IMR-90 (cell line): ENCODE measurements around the gene NKX6-1. TPM values are rescaled to one million over a fixed set of nuclear protein-coding genes. Genes with fewer than 3 reads are reported as not detected.

Experiments used
- ATAC-seq: fragments of 200-7000 bp; cut with Tn5 transposase; 2 replicates; pipeline ENCODE4 v1.9.1; 2020; ENCODE audit warnings: low read depth, mild to moderate bottlenecking, moderate library complexity
- BruUV-seq: library from RNA; stranded (reverse); fragments of 400-500 nt; replicated peaks from 2 replicates; lab custom pipeline; 2021; lab: Mats Ljungman, UMichigan
- CTCF ChIA-PET: fragments of 300-600 bp; formaldehyde crosslinking; extraction: SDS; loops from one replicate; lab custom pipeline; 2021; ENCODE audit warnings: antibody characterized with exemption; lab: Yijun Ruan, JAX
- POLR2A ChIA-PET: fragments of 300-600 bp; sonication (Branson Sonifier 250); formaldehyde crosslinking; loops from one replicate; lab custom pipeline; 2022; ENCODE audit warnings: antibody characterized with exemption; ENCODE audit not compliant: unreplicated experiment; lab: Charles Lee
- DNase-seq: peaks from one replicate; pipeline ENCODE4 v3.0.0; 2013
- H2AFZ ChIP-seq: replicated peaks from 2 replicates; pipeline ENCODE3; 2013; ENCODE audit warnings: low read length, mild to moderate bottlenecking; ENCODE audit not compliant: poor library complexity
- H2AK5ac ChIP-seq: 2 replicates; pipeline ENCODE4 v1.6.1; 2013; ENCODE audit warnings: low read depth, low read length, inconsistent platforms
- H2AK9ac ChIP-seq: replicated peaks from 2 replicates; pipeline ENCODE3; 2013; ENCODE audit warnings: mild to moderate bottlenecking, low read depth, low read length, moderate library complexity; ENCODE audit not compliant: poor library complexity
- H2BK120ac ChIP-seq: 2 replicates; pipeline ENCODE4 v1.6.1; 2013; ENCODE audit warnings: low read depth, low read length, inconsistent platforms
- H2BK15ac ChIP-seq: 3 replicates; pipeline ENCODE4 v1.6.1; 2013; ENCODE audit warnings: low read depth, low read length, inconsistent platforms
- H2BK20ac ChIP-seq: 2 replicates; pipeline ENCODE4 v1.6.1; 2013; ENCODE audit warnings: low read depth, mild to moderate bottlenecking, inconsistent platforms, low read length, moderate library complexity
- H2BK5ac ChIP-seq: 2 replicates; pipeline ENCODE4 v1.6.1; 2013; ENCODE audit warnings: mild to moderate bottlenecking, low read depth, low read length, inconsistent platforms; ENCODE audit not compliant: poor library complexity, severe bottlenecking
- H3K14ac ChIP-seq: replicated peaks from 2 replicates; pipeline ENCODE4 v1.6.1; 2013; ENCODE audit warnings: low read depth, low read length, inconsistent platforms
- H3K18ac ChIP-seq: 2 replicates; pipeline ENCODE4 v1.6.1; 2013; ENCODE audit warnings: low read depth, low read length, control low read depth
- H3K23ac ChIP-seq: 2 replicates; pipeline ENCODE4 v1.6.1; 2013; ENCODE audit warnings: low read depth, low read length, inconsistent platforms
- H3K27ac ChIP-seq: 2 replicates; pipeline ENCODE4 v1.5.1; 2013; ENCODE audit warnings: mild to moderate bottlenecking, control low read depth, low read length; ENCODE audit not compliant: insufficient read depth
- H3K27me3 ChIP-seq: 2 replicates; pipeline ENCODE4 v1.6.1; 2013; ENCODE audit warnings: low read length; ENCODE audit not compliant: control insufficient read depth, insufficient read depth
- H3K36me3 ChIP-seq: 2 replicates; pipeline ENCODE4 v1.6.1; 2013; ENCODE audit warnings: low read length, mixed read lengths; ENCODE audit not compliant: control insufficient read depth, insufficient read depth
- H3K4ac ChIP-seq: 2 replicates; pipeline ENCODE4 v1.6.1; 2013; ENCODE audit warnings: low read depth, low read length, inconsistent platforms
- H3K4me1 ChIP-seq: 2 replicates; pipeline ENCODE4 v1.6.1; 2013; ENCODE audit warnings: low read length, mixed read lengths; ENCODE audit not compliant: control insufficient read depth, insufficient read depth
- H3K4me2 ChIP-seq: 2 replicates; pipeline ENCODE4 v1.6.1; 2013; ENCODE audit warnings: low read depth, mild to moderate bottlenecking, control low read depth, low read length, moderate library complexity
- H3K4me3 ChIP-seq: 2 replicates; pipeline ENCODE4 v1.5.1; 2013; ENCODE audit warnings: low read depth, mild to moderate bottlenecking, control low read depth, low read length, moderate library complexity; ENCODE audit not compliant: insufficient read depth
- H3K56ac ChIP-seq: 2 replicates; pipeline ENCODE4 v1.6.1; 2013; ENCODE audit warnings: low read length, inconsistent platforms; ENCODE audit not compliant: insufficient read depth; ENCODE audit errors: extremely low read depth
- H3K79me1 ChIP-seq, 2 experiments: 2 replicates each; pipeline ENCODE4 v1.6.1; 2013; ENCODE audit warnings: low read length in 2 of 2, inconsistent platforms in 1 of 2, low read depth in 1 of 2
- H3K9ac ChIP-seq: 2 replicates; pipeline ENCODE4 v1.6.1; 2013; ENCODE audit warnings: low read depth, low read length, control low read depth
- H3K9me1 ChIP-seq: 2 replicates; pipeline ENCODE4 v1.6.1; 2013; ENCODE audit warnings: low read length, inconsistent platforms; ENCODE audit not compliant: insufficient read depth
- H3K9me3 ChIP-seq: 2 replicates; pipeline ENCODE4 v1.6.1; 2013; ENCODE audit warnings: low read length; ENCODE audit not compliant: control insufficient read depth, insufficient read depth
- H4K20me1 ChIP-seq: 2 replicates; pipeline ENCODE4 v1.6.1; 2013; ENCODE audit warnings: low read length, inconsistent platforms; ENCODE audit not compliant: insufficient read depth
- H4K5ac ChIP-seq: 2 replicates; pipeline ENCODE4 v1.6.1; 2013; ENCODE audit warnings: mild to moderate bottlenecking, low read depth, low read length, control low read depth
- H4K8ac ChIP-seq, 2 experiments: 2 replicates each; pipeline ENCODE4 v1.6.1; 2013; ENCODE audit warnings: low read depth in 2 of 2, low read length in 2 of 2, control low read depth in 1 of 2, inconsistent platforms in 1 of 2
- H4K91ac ChIP-seq: 2 replicates; pipeline ENCODE4 v1.6.1; 2013; ENCODE audit warnings: low read depth, low read length, inconsistent platforms; ENCODE audit not compliant: insufficient read depth
- BHLHE40 ChIP-seq: fragments of 150-350 bp; IDR thresholded peaks from 2 replicates; pipeline ENCODE4 v1.6.1; 2016; ENCODE audit warnings: mild to moderate bottlenecking, low read depth, low read length
- CEBPB ChIP-seq: IDR thresholded peaks from 2 replicates; pipeline ENCODE4 v1.6.1; 2012; ENCODE audit warnings: low read depth, low read length, improper control_type of control experiment
- CHD1 ChIP-seq: IDR thresholded peaks from 2 replicates; pipeline ENCODE4 v1.6.1; 2012; ENCODE audit warnings: low read depth, low read length, improper control_type of control experiment
- CTCF ChIP-seq: conservative IDR thresholded peaks from 2 replicates; pipeline ENCODE4 v1.5.1; 2012; ENCODE audit warnings: mild to moderate bottlenecking, low read depth, low read length, improper control_type of control experiment
- ELK1 ChIP-seq: fragments of 150-350 bp; IDR thresholded peaks from 2 replicates; pipeline ENCODE4 v1.6.1; 2016; ENCODE audit warnings: low read depth, mild to moderate bottlenecking, low read length, moderate library complexity, borderline replicate concordance
- FOS ChIP-seq: fragments of 150-350 bp; IDR thresholded peaks from 2 replicates; pipeline ENCODE4 v1.6.1; 2016; ENCODE audit warnings: low read depth, low read length
- MAFK ChIP-seq: IDR thresholded peaks from 2 replicates; pipeline ENCODE4 v1.6.1; 2012; ENCODE audit warnings: low read depth, low read length, improper control_type of control experiment
- MAZ ChIP-seq: IDR thresholded peaks from 2 replicates; pipeline ENCODE4 v1.6.1; 2012; ENCODE audit warnings: low read depth, mild to moderate bottlenecking, low read length, improper control_type of control experiment, moderate library complexity, borderline replicate concordance
- MXI1 ChIP-seq: IDR thresholded peaks from 2 replicates; pipeline ENCODE4 v1.6.1; 2012; ENCODE audit warnings: low read depth, mild to moderate bottlenecking, low read length, moderate library complexity, borderline replicate concordance
- NFE2L2 ChIP-seq: fragments of 150-350 bp; IDR thresholded peaks from 2 replicates; pipeline ENCODE4 v1.6.1; 2016; ENCODE audit warnings: low read depth, mild to moderate bottlenecking, low read length
- POLR2A ChIP-seq: IDR thresholded peaks from 2 replicates; pipeline ENCODE4 v1.6.1; 2012; ENCODE audit warnings: mild to moderate bottlenecking, low read depth, low read length
- RAD21 ChIP-seq: IDR thresholded peaks from 2 replicates; pipeline ENCODE4 v1.6.1; 2012; ENCODE audit warnings: low read length, improper control_type of control experiment
- RCOR1 ChIP-seq: IDR thresholded peaks from 2 replicates; pipeline ENCODE4 v1.6.1; 2012; ENCODE audit warnings: mild to moderate bottlenecking, low read length, improper control_type of control experiment; ENCODE audit not compliant: insufficient replicate concordance
- RFX5 ChIP-seq: IDR thresholded peaks from 2 replicates; pipeline ENCODE4 v1.8.0; 2012; ENCODE audit warnings: low read depth, mild to moderate bottlenecking, low read length, moderate library complexity
- SMC3 ChIP-seq: fragments of 150-350 bp; IDR thresholded peaks from 2 replicates; pipeline ENCODE4 v1.6.1; 2016; ENCODE audit warnings: low read depth, mild to moderate bottlenecking, antibody characterized with exemption, low read length, moderate library complexity
- USF2 ChIP-seq: fragments of 150-350 bp; IDR thresholded peaks from 2 replicates; pipeline ENCODE4 v1.6.1; 2017; ENCODE audit warnings: mild to moderate bottlenecking, antibody characterized with exemption, low read length, low read depth
- dilution Hi-C: fragments of 300-500 bp; cut with HindIII; formaldehyde crosslinking; loops from one replicate; pipeline ENCODE4 v1.14.3; 2018; ENCODE audit warnings: low sequenced_read_pairs; ENCODE audit not compliant: unreplicated experiment
- in situ Hi-C: fragments of 300-500 bp; cut with MboI; formaldehyde crosslinking; loops from 3 replicates; pipeline ENCODE4 v1.14.3; 2019; ENCODE audit warnings: low sequenced_read_pairs, inconsistent platforms, mixed read lengths
- intact Hi-C: fragments of 100-400 bp; cut with micrococcal nuclease; formaldehyde crosslinking; loops from 2 replicates; pipeline ENCODE4 v1.10.0; 2022
- polyA plus RNA-seq, 3 experiments: library from polyadenylated mRNA; depleted of rRNA; stranded (reverse); fragments of >200 nt; gene quantifications; 2 replicates each; pipeline ENCODE4 v1.2.3, GENCODE V29; 2012; ENCODE audit warnings: low replicate concordance in 1 of 3
- total RNA-seq: library from RNA; depleted of rRNA; stranded (reverse); fragments of >200 nt; gene quantifications from 2 replicates; pipeline ENCODE4 v1.2.3, GENCODE V29; 2012

NKX6-1 gene
- total and polyA plus RNA-seq, 2 of the 4 experiments (the other 2 are of a cell fraction) = under 0.01 to 0.24 TPM

GRCh38 chr4:84474107-84474506, 25.0 kb downstream of the NKX6-1 start:
- no peak overlapping the region for H3K14ac ChIP-seq
- no peaks in the 10 kb centered on the region for H3K36me3 ChIP-seq
- H2BK15ac ChIP-seq = no peak overlapping the region
- no peak overlapping the region for H3K9ac ChIP-seq
- no peaks in the 10 kb centered on the region for H3K9me3 ChIP-seq
- DNase-seq (no peak), ATAC-seq (no peak)
- no peak overlapping the region for H2BK120ac ChIP-seq
- dilution Hi-C loops = no loop called here
- H3K4me2 ChIP-seq = no peak overlapping the region
- no peak overlapping the region for H2BK5ac ChIP-seq
- no peak overlapping the region for H2BK20ac ChIP-seq
- no peak overlapping the region for H3K23ac ChIP-seq
- no peaks in the 10 kb centered on the region for H3K9me1 ChIP-seq
- H3K4me3 ChIP-seq = no peak overlapping the region
- no peak overlapping the region for H4K5ac ChIP-seq
- CTCF ChIA-PET = interaction anchor here (1.2 kb wide), 1 partner anchor 9 kb away, joined by 3 read pairs; no protein-coding TSS in a partner anchor
- H2AFZ ChIP-seq = no peak overlapping the region
- no peak overlapping the region for H3K4ac ChIP-seq
- H3K79me1 ChIP-seq = no peaks in the 10 kb centered on the region
- H4K20me1 ChIP-seq = no peaks in the 10 kb centered on the region
- no peak overlapping the region for H3K27ac ChIP-seq
- TF ChIP-seq CEBPB (no peak), RAD21 (no peak), MAZ (no peak), MXI1 (no peak), ELK1 (no peak), NFE2L2 (no peak), SMC3 (no peak), MAFK (no peak), CHD1 (no peak), USF2 (no peak), FOS (no peak), BHLHE40 (no peak), POLR2A (no peak), RFX5 (no peak), CTCF (no peak), RCOR1 (no peak)
- no TSS peak for BruUV-seq
- H2AK9ac ChIP-seq = no peak overlapping the region
- H3K27me3 ChIP-seq = no peaks in the 10 kb centered on the region; the same call in 1 of the 2 replicates
- no peak overlapping the region for H2AK5ac ChIP-seq
- no peaks in the 10 kb centered on the region for H3K4me1 ChIP-seq
- intact Hi-C loops = no loop called here
- H3K56ac ChIP-seq = no peak overlapping the region
- H4K91ac ChIP-seq = no peak overlapping the region
- POLR2A ChIA-PET = no interaction called here
- no peak overlapping the region for H4K8ac ChIP-seq
- in situ Hi-C loops = no loop called here
- no peak overlapping the region for H3K18ac ChIP-seq
